GM06990 (cell line): Measurements from ENCODE around the gene PSMG4.

Experiments used
- DNase-seq: peaks from one replicate; pipeline ENCODE4 v3.0.0-alpha.2; 2011; ENCODE audit not compliant: insufficient read length; ENCODE audit errors: extremely low read depth
- H3K27me3 ChIP-seq: replicated peaks from 2 replicates; pipeline ENCODE4 v1.6.0; 2011; ENCODE audit warnings: low read length; ENCODE audit not compliant: control insufficient read depth, insufficient read depth
- H3K36me3 ChIP-seq: 2 replicates; pipeline ENCODE4 v1.5.1; 2011; ENCODE audit warnings: low read length; ENCODE audit not compliant: control insufficient read depth, insufficient read depth
- H3K4me3 ChIP-seq: replicated peaks from 2 replicates; pipeline ENCODE4 v1.5.1; 2011; ENCODE audit warnings: low read depth, mild to moderate bottlenecking, control low read depth, low read length
- TF ChIP-seq, protein P1 (sequence below): IDR thresholded peaks from 2 replicates; pipeline ENCODE4 v1.5.1; 2011; ENCODE audit warnings: low read length, control low read depth, mild to moderate bottlenecking, inconsistent platforms; ENCODE audit not compliant: insufficient read depth, poor library complexity, severe bottlenecking

The PSMG4 gene

DNA sequence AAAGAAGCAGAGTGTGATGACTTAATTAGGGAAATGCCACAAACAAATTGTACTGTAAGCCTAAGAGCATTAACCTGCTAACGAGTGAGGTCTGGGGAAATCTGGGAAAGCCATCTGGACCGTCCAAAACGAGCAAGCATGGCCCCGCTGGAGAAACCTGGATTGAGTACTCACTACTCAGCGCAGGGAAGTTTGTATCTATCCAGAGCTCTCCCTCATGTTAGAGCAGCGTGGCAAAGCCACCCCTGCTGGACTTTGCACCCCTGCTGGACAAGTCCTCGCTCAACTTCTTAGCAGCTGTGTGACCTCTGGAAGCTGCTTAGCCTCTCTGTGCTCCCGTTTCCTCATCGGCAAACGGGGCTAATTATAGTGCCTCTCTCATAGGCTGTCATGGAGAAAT lies 37.3 kb downstream of the PSMG4 start:
- TF ChIP-seq, protein P1, sequence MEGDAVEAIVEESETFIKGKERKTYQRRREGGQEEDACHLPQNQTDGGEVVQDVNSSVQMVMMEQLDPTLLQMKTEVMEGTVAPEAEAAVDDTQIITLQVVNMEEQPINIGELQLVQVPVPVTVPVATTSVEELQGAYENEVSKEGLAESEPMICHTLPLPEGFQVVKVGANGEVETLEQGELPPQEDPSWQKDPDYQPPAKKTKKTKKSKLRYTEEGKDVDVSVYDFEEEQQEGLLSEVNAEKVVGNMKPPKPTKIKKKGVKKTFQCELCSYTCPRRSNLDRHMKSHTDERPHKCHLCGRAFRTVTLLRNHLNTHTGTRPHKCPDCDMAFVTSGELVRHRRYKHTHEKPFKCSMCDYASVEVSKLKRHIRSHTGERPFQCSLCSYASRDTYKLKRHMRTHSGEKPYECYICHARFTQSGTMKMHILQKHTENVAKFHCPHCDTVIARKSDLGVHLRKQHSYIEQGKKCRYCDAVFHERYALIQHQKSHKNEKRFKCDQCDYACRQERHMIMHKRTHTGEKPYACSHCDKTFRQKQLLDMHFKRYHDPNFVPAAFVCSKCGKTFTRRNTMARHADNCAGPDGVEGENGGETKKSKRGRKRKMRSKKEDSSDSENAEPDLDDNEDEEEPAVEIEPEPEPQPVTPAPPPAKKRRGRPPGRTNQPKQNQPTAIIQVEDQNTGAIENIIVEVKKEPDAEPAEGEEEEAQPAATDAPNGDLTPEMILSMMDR, result no peak
- H3K27me3 ChIP-seq, result no peaks in the 10 kb centered on the region
- no peak overlapping the region for H3K4me3 ChIP-seq
- H3K36me3 ChIP-seq, result no peaks in the 10 kb centered on the region
- no peak for DNase-seq

DNA sequence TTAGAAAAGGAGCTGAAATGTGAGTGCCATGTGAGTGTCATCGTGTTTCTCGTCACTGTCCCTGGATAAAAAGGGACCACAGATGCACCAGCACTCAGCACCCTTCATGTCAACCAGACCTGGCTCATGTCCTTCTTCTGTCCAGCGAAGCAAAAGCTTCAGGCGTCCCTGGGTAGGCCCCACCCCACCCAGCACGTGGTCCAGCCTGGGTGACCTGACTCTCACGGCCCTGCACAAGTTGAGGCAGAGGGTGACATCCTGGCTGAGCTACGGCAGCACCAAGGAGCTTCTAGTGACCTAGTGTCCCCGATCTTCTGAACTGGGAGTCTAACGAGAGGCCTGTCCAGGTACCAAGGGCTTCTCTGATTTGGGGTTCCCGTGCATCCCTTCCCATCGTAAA lies 37.8 kb downstream of the PSMG4 start:
- H3K36me3 ChIP-seq, result no peaks in the 10 kb centered on the region
- no peak for DNase-seq
- H3K27me3 ChIP-seq, result no peaks in the 10 kb centered on the region
- TF ChIP-seq, protein P1, result no peak
- H3K4me3 ChIP-seq, result no peak overlapping the region

DNA sequence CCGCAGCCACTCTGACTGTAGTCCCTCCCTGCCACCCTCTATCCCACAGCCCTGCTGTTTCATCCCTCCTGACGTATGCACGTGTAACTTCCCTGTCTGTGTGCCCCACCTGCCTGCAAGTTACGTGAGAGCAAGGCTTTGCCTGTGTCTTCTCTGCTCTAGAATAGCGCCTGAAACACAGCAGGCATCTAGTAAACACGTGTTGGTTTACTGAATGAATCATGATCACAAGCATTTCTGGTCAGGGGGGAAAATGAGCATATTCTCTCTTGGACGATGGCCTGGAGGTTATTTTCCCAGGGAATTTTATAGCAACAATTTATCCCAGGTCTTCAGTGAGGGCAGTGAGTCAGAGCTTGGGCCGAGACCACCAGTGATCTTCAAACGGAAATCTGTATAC lies 38.3 kb downstream of the PSMG4 start:
- no peak for DNase-seq
- no peaks in the 10 kb centered on the region for H3K36me3 ChIP-seq
- no peaks in the 10 kb centered on the region for H3K27me3 ChIP-seq
- TF ChIP-seq, protein P1, result no peak
- no peak overlapping the region for H3K4me3 ChIP-seq

DNA sequence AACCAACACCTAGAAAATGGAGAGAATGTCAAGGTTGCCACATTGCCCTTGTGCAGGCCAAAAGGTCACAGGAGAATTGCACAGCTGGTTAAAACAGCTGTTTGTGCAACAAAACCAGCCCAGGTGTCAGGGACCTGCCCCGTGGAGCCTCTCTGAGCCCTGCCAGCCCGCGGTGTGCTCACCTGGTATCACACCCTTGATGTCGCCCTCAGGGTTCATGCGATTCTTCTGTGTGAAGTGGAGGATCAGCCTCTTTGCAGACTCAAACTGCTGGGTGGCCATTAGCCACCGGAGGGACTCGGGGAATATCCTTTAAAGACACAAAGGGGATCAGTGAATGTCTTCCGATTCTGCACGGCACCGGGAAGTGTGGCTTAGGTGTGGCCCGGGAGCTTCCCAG lies 39.2 kb downstream of the PSMG4 start:
- DNase-seq, result no peak
- Histone ChIP-seq H3K36me3 (no peaks in the 10 kb centered on the region), H3K4me3 (no peak overlapping the region), H3K27me3 (no peaks in the 10 kb centered on the region)
- TF ChIP-seq, protein P1, result no peak

DNA sequence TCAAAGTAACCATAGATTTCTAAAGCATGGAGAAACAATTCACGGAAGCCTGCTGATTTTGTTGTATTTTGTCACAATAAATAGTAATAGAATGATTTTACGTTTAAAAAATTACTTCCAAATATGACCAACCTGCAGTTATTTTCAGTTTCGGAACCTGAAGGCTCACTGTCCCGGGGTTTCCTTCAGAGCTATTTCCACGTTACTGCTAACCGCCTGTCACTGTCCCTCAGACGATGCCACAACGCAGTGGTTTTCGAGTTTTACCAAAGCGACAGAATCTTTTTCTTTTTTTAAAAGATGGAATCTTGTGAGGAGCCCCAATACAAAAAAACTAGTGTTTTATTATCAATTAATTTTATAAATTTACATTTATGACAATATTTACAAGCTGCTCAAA lies 40.5 kb downstream of the PSMG4 start:
- TF ChIP-seq, protein P1, result no peak
- H3K27me3 ChIP-seq, result no peaks in the 10 kb centered on the region
- H3K4me3 ChIP-seq, result no peak overlapping the region
- H3K36me3 ChIP-seq, result no peaks in the 10 kb centered on the region
- DNase-seq, result no peak

DNA sequence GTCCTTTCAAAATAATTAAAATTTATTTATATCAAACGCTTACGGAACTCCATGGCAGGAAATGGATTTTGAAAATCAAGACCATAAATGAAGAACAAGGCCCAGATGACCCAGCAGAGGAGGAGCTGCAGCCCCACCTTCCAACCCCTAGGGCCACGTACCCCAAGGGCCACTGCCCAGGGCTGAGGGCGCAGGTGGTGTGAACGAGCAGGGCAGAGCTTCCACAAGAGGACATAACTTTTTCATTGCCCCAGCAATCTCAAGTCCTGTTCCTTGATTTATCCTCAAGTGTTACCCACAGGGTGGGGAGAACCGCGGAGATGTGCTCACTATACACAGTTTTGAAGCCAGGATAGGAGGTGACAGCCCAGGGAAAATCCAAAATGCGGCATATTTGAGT lies 42.8 kb downstream of the PSMG4 start:
- no peak overlapping the region for H3K4me3 ChIP-seq
- TF ChIP-seq, protein P1, result no peak
- no peaks in the 10 kb centered on the region for H3K27me3 ChIP-seq
- no peaks in the 10 kb centered on the region for H3K36me3 ChIP-seq
- no peak for DNase-seq
